ENCODE results near the gene C1orf21. TPM values are rescaled to one million over a fixed set of nuclear protein-coding genes. Genes with fewer than 3 reads are reported as not detected.
"Not testable (repeated sequence)": the region's sequence is repeated elsewhere in the genome, so short reads cannot be mapped to it uniquely, and the experiment has no call there.

C1orf21 gene, protein sequence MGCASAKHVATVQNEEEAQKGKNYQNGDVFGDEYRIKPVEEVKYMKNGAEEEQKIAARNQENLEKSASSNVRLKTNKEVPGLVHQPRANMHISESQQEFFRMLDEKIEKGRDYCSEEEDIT
- 2.2 and 8.4 TPM in 2 replicates for total RNA-seq (2014; rRNA removed; shearing (Covaris generic); ENCODE audit: low replicate concordance)

DNA sequence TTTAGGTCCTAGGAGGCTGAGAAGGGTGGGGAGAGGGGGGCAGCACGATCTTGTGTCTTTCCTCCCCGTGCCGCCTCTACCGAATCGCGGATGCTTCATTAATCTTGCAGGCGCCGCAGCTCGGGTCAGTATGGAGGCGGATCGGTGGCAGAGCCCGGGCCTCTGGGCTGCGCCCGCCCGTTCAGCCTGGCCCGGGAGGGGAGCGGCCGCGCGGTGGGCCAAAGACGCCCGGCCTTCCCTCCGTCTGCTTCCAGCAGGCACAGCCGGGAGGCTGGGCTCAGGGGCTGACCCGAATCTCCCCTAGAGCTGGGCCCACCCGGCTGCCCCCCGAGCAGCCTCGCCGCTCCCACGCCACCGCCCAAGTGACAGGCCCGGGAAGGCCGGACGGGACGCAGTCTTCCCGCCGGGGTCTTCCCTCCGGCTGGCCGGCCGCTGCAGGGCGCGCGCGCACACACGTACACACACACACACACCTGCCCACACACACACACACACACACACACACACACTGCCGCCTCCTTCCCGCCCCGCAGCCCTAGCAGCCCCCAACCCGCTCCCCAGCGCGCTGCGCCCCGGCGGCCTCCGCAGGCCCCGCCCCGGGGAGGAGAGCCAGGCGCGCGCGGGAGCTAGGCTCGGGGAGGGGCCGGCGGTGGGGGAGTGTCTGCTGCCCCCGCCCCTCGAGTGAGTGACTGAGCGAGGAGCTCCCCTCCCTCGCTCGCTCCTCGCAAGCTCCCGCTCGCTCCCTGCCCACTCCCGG lies at the start of gene C1orf21:
Gene C1orf21, plus strand, starts transcription at position 718 of the 757 bp plus-strand sequence. CDS start 90,481 bp downstream, outside the sequence.
- in situ Hi-C loops (cut with HindIII; ENCODE audit: low pct_unique_long_range_greater_than_20kb, low sequenced_read_pairs), result no loop called here
- DNase-seq (ENCODE audit: low read depth), result peak; percentile 80

DNA sequence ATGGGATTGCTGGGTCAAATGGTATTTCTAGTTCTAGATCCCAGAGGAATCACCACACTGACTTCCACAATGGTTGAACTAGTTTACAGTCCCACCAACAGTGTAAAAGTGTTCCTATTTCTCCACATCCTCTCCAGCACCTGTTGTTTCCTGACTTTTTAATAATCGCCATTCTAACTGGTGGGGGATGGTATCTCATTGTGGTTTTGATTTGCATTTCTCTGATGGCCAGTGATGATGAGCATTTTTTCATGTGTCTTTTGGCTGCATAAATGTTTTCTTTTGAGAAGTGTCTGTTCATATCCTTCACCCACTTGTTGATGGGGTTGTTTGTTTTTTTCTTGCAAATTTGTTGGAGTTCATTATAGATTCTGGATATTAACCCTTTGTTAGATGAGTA lies 49.0 kb upstream of the C1orf21 start:
- in situ Hi-C loops (cut with HindIII; ENCODE audit: low pct_unique_long_range_greater_than_20kb, low sequenced_read_pairs); DNase-seq (ENCODE audit: low read depth): not testable (repeated sequence)

DNA sequence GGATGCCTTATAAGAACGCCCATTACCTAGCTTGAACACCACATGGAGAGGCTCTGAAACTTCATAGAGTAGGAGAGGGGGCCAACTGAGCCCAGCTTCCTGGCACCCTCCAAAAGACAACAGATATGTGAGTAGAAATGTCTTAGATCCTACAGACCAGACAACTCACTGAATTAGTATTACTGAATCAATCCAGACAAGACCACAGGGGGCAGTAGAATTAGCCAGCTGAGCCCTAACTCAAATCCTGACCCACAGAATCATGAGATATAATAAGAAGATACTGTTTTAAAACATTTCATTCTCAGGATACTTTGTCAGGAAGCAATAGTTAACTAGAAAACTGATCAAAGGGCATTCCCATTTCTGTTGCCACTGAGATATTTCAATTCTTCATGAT lies 45.8 kb upstream of the C1orf21 start:
- in situ Hi-C loops (cut with HindIII; ENCODE audit: low pct_unique_long_range_greater_than_20kb, low sequenced_read_pairs), result no loop called here
- DNase-seq (ENCODE audit: low read depth), result no peak

DNA sequence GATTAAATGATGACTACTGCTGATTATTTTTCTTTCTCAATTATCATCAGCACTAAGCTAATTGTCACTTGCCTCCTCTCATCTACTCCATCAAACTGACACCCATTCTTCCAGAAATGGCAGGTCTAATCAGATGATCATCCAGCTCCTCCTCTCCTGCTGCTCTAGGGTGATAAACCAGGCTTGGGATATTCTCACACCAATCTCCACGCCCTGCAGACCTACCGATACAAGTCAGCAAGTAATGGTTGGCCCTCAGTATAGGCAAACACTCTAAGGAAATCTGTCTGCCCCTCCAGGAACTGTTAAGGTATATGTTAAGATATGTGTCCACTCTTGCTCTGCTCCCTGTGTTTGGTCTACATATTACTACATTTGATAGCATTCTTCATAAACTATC lies 36.3 kb upstream of the C1orf21 start:
- DNase-seq (ENCODE audit: low read depth), result no peak
- in situ Hi-C loops (cut with HindIII; ENCODE audit: low pct_unique_long_range_greater_than_20kb, low sequenced_read_pairs), result no loop called here

DNA sequence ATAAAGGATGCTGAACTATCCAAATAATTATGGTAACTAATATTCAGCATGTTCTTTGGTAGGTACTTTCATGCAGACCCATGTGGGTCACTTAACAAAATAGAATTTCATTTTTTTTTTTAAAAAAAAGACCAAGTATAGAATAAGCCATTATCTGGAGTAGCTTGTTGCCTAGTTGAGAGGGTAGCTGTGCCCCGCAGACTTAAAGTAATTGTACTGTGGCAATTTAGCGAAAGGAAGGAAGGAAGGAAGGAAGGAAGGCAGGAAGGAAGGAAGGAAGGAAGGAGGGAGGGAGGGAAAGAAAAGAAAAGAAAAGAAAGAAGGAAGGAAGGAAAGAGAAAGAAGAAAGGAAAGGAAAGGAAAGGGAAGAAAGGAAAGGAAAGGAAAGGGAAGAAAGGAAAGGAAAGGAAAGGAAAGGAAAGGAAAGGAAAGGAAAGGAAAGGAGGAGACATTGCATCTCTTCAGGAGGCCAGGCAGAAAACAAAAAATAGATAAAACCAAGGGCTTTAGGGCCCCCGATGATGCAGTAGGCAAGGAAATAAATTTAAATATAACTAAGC lies 35.3 kb upstream of the C1orf21 start:
- DNase-seq (ENCODE audit: low read depth), result no peak
- in situ Hi-C loops (cut with HindIII; ENCODE audit: low pct_unique_long_range_greater_than_20kb, low sequenced_read_pairs), result no loop called here

DNA sequence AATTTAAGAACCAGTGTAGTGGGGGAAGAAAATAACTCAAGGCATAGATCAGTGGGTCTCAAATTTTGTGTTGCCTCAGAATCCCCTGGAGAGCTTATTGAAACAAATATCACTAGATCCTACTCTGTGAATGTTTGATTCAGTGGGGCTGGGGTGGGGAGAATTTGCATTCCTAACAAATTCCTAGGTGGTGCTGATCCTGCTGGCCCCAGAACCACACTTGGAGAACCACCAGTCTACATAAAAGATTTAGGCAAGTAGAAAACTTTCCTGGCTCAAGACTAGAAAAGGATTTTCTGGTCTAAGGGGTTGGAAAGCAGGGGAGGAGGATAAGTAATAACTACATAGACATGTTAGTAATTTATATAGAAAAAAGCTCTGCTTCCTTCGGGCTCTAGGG lies 34.1 kb upstream of the C1orf21 start:
- in situ Hi-C loops (cut with HindIII; ENCODE audit: low pct_unique_long_range_greater_than_20kb, low sequenced_read_pairs), result no loop called here

DNA sequence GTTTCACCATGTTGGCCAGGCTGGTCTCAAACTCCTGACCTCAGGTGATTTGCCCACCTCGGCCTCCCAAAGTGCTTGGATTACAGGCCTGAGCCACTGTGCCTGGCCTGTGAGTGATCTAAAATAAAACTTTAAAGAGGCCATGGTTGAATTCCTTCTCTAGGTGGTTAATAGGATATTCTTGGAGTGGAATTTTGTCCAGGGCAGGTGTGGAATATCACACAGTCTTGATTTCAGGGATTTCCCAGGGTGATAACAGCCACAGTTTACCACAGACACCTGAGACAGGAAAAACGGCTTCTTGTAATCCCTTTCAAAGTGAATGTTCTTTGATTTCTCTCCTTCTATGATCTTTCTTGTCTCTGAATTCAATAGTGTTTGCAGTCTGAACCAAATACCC lies 32.1 kb upstream of the C1orf21 start:
- no peak for DNase-seq (ENCODE audit: low read depth)
- in situ Hi-C loops (cut with HindIII; ENCODE audit: low pct_unique_long_range_greater_than_20kb, low sequenced_read_pairs), result no loop called here

More for the DNA sequence above, 34.1 kb upstream of the C1orf21 start:
- DNase-seq (ENCODE audit: low read depth), result no peak

DNA sequence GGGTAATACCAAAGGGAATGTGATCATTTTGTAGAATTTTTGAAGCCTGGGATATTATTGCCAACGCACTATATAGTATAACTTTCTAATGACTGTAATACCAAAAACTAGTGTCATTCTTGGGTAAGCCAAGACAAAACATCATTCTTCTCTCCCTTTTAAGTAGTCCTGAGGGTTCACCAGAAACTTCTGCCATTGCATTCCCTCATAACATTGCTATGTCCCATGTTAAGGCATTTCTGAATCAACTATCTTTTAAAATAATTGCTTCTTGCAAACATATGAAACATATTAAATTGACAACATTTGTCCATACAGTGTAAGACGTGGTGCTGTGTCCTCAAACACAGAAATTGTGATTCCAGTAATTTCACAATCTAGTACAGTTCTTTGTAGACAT lies 29.9 kb upstream of the C1orf21 start:
- in situ Hi-C loops (cut with HindIII; ENCODE audit: low pct_unique_long_range_greater_than_20kb, low sequenced_read_pairs), result no loop called here
- DNase-seq (ENCODE audit: low read depth), result no peak

DNA sequence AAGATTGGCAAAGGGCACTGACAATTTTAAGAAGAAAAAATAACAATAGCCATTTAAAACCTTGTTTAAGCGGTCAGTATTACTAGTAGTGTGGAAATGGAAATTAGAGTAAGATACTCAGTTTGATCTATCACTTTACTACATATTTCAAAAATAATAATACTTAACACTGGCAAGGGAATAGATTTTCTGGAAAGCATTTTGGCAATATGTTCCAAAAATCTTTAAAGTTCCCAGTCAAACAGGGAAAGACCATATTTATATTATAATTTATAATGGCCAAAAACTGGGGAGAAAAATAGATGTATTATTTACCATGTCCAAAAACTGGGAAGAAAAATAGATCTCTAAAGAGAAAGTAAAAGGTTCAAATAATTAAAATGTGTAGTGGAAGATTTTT lies 28.6 kb upstream of the C1orf21 start:
- DNase-seq (ENCODE audit: low read depth), result no peak
- in situ Hi-C loops (cut with HindIII; ENCODE audit: low pct_unique_long_range_greater_than_20kb, low sequenced_read_pairs), result no loop called here

DNA sequence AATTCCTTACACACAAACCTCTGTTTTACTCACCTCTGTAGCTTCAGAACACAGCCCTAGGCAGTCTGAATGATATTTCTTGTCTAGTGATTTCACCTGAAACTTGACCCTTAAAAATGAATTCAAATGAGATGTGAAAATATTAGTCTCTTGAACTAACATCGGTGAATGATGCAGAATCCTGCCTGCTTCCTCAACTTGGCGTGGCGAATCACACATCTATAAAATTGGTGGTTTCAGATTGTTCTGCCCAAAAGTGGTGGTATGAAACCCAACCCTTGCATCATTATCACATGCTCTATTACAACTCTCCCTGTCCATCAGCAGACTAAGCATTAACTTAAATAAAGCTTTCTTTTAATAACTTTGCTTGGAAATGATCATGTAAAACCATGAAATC lies 26.9 kb upstream of the C1orf21 start:
- in situ Hi-C loops (cut with HindIII; ENCODE audit: low pct_unique_long_range_greater_than_20kb, low sequenced_read_pairs), result no loop called here
- no peak for DNase-seq (ENCODE audit: low read depth)

DNA sequence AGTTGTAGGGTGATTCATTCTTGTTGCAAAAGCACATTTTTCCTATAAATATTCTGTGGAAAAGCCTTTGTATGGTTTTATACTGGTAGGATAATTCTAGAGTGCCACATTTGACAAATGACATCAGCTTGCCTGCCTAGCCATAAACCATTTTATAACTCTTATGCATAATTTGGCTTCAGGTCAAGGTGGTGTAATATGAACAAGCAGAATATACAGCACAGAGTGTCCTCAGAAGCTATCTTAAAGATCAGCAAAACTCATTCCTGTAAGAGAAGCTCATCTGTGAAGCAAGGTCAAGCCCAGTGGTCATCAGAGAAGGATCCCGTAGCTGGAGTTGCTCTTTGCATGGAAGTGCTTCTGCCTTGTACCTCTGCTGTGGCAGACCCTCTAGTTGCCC lies 24.0 kb upstream of the C1orf21 start:
- in situ Hi-C loops (cut with HindIII; ENCODE audit: low pct_unique_long_range_greater_than_20kb, low sequenced_read_pairs), result no loop called here

DNA sequence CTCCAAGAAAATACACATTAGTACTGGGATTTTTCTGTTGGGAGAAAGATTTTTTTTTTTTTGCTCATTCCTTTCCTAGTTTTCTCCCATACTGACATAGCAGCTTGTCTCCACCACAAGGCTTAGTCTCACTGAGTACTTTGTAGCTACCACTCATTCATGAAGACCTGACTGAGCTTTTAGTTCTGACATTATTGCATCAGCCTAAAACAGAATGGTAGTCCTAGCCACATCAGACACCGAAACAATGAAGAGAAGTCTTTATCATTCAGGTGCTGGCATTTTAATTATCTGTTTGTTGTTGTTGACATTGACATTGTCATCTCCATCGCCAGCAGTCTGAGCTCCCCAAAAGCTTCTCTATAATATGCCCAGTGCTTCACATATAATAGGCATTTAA lies 21.1 kb upstream of the C1orf21 start:
- in situ Hi-C loops (cut with HindIII; ENCODE audit: low pct_unique_long_range_greater_than_20kb, low sequenced_read_pairs), result no loop called here
- no peak for DNase-seq (ENCODE audit: low read depth)

More for the DNA sequence above, 24.0 kb upstream of the C1orf21 start:
- DNase-seq (ENCODE audit: low read depth), result no peak

DNA sequence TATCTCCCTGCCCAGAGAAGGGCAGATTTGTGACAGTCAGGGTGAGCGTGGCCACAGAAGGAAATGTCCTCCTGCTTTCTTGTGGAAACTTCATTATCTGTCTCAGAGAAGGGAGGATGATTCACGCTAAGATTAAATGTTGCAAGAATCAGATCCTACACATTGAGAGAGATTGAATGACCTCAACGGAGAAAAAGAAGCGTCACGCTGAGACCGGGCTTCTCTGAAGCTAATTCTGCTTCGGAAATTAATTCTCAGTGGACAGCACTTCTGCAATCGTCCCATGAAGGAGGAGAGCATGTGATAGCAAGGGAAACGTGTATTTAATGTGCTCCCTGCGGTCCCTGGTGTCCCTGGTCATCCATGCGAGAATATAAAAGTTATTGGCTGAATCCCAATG lies 19.8 kb upstream of the C1orf21 start:
- in situ Hi-C loops (cut with HindIII; ENCODE audit: low pct_unique_long_range_greater_than_20kb, low sequenced_read_pairs), result no loop called here
- DNase-seq (ENCODE audit: low read depth), result no peak

DNA sequence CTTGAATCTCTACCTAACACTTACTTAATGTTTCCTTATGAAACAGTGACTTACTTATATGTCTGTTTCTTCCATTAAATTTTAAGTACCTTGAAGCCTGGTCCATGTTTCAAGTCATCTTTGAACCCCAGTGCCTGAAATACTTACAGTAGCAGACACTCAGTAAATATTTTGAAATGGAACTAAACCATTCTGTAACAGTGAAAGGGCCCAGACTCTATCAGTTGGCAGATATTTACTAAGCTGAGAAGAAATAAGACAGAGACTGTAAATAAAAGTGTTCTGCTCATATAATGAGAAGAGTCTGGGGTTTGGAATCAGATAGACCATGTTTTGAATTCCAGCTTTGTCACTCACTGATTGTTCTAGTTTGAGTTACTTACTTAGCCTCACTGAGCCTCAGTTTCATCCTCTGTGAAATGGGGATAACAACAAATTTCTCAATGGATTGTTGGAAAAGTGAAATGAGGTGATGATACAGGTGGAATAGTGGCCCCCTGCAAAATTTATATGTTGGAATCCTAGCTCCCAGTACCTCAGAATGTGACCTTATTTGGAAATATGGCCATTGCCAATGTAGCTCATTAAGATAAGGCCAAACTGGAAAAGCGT lies 19.3 kb upstream of the C1orf21 start:
- no peak for DNase-seq (ENCODE audit: low read depth)
- in situ Hi-C loops (cut with HindIII; ENCODE audit: low pct_unique_long_range_greater_than_20kb, low sequenced_read_pairs), result no loop called here

DNA sequence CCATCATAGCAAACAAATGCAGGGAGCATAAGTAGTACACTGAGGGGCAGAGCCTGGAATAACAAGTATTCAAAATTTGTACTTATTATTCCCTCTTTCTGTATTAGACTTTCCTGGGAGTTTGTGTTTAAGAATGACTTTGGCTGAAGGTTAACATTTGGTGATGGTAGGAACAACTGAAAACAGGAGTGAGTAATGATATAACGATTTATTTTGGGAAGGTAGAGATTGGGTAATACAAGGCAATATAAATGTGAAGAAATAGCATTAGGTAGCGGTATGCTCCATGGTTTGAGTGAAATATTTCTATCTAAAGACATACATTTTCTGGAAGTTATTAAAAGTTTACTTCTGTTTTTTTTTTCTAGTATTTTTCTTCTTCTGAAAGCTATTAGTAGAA lies 18.5 kb upstream of the C1orf21 start:
- DNase-seq (ENCODE audit: low read depth), result no peak
- in situ Hi-C loops (cut with HindIII; ENCODE audit: low pct_unique_long_range_greater_than_20kb, low sequenced_read_pairs), result no loop called here

DNA sequence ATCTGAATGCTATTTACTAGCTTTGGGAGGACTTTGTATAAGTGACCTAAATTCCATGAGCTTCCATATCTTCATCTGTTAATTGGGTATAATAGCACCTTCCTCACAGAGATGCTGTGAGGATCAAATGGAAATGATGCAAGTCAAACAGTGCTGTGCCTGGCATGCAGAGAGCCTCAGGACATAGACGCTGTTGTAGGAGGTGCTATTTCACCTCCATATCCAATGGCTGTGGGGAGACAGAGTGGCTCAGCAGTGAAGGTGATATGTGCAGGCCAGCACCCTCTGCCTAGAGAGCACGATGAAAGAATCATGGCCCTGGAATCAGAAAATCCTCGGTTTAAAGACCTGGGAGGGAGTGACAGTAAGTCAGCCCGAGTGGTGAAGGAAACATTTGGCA lies 16.0 kb upstream of the C1orf21 start:
- no peak for DNase-seq (ENCODE audit: low read depth)
- in situ Hi-C loops (cut with HindIII; ENCODE audit: low pct_unique_long_range_greater_than_20kb, low sequenced_read_pairs), result no loop called here

DNA sequence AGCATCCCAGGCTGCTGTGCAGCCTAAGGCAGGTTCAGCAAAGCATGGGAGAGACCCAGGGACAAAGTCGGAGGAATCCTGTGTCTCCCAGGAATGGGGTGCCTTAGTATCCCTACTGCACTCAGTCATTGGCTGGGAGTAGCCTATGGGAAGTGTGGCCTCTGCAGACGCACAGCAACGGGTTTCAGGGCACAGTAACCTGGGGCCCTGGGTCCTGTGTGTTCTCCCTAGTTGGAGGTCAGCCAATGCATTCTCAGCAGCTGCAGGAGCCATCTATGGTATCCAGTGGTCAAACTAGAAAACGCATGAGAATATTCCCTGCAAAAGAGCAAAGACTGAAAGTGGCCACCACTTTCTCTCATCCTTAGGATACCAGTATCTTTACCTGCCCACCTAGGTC lies 13.7 kb upstream of the C1orf21 start:
- no peak for DNase-seq (ENCODE audit: low read depth)
- in situ Hi-C loops (cut with HindIII; ENCODE audit: low pct_unique_long_range_greater_than_20kb, low sequenced_read_pairs), result no loop called here

DNA sequence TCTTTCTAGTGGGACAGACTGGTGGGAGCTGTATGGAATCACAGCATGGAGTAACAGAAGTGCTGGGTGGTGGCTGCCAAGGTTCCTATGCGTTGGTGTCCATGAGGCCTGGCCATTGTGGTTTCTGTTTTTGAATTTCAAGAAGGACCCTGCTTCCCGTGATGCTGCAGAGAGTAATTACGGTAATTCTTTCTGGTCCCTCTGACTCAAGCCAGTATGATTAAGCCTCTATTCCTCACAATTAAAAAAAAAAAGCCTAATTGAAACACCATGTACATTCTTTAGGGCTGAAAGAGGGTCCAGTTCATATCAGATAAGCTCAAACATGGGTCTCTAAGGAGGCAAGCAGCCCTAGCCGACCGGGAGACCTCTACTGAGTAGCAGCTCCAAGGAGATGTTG lies 10.5 kb upstream of the C1orf21 start:
- in situ Hi-C loops (cut with HindIII; ENCODE audit: low pct_unique_long_range_greater_than_20kb, low sequenced_read_pairs), result no loop called here

DNA sequence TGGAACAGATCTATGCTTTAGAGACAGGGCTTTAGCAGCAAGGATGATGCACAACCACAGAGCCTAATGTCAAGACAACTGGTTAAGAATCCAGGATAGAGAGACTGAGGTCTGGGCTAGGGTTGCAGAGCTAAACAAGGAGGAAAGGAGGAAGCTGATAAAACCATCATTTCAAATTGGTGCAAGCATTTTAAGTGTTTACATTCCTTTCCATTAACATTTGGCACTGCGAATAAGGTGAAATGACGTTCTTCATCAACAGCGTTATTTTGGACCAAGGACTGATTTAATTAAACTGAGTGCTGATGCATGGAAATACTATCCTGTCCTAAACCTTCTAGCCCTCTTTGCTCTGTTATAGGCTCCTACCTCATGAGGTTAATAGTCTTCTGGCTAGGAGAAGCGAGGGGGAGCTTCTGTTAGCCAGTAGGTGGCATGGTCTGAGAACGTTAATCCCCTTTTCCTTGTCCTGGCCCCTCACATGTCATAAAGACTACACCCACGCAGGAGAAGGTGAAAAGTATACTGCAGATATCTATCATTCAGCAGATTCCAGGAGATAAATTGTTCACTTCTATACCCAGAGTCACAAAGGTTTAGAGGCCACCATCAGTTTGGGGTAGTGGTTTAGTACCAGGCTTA lies 7.6 kb upstream of the C1orf21 start:
- DNase-seq (ENCODE audit: low read depth), result no peak
- in situ Hi-C loops (cut with HindIII; ENCODE audit: low pct_unique_long_range_greater_than_20kb, low sequenced_read_pairs), result no loop called here

More for the DNA sequence above, 10.5 kb upstream of the C1orf21 start:
- DNase-seq (ENCODE audit: low read depth), result no peak
